DMS153 (cell line): Measurements from ENCODE around the gene PTPRT.

Source experiments
- DNase-seq: peaks from one replicate; lab custom pipeline; 2025; lab: John Stamatoyannopoulos, UW

The PTPRT gene

DNA sequence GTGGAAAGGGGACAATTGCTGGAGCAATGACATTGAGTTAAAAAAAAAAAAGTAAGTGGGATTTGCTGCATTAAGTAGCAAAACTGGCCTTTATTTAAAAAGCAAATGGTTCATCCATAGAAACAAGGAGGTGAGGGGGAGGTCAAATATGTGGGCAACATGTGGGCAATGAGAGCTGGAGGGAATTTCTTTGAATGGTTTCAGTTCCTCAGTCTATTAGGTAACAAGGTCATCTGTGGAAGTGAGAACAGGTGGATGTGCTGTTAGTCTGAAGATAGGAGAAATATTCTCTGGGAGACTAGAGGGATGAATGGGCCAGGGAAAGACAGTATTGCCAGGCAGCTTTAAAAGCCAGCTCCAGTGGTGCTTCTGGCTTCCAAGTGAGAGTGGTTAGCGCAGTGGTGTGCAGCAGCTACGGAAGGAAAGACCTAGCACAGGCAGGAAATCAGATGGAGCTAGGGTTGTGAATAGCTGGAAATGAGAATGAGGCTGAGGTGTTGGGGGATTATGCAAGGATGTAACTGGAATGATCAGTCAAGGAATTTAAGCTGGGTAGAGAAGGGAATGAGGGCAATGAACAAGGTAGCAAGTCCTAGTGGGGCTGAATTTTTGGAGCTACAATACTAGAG is 727.6 kb downstream of the PTPRT start:
- DNase-seq, result no peak

- no peak for DNase-seq
Measured at GRCh38 chr20:42461291-42461690, 728.4 kb downstream of the PTPRT start.

DNA sequence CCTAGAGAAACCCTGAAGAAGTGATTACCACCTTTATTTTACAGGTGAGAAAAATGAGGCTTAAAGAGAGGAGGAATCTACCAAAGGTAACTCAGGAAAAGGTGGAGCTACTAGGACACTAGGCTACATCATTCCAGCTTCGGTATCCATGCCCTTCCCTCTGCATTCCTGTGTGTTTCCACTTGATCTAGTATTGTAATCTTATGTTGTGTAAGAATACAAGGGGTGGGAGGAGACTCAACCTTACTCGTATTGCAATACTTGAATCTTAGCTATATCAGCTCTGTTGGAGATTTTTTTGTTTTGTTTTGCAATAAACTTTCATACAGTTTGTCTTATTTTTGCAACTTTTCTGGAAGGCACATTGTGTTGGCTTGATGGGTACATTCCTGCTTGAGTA is 742.4 kb downstream of the PTPRT start:
- DNase-seq, result no peak

- no peak for DNase-seq
Measured at GRCh38 chr20:42444799-42445198, 744.9 kb downstream of the PTPRT start.

GRCh38 chr20:42443200-42443599 is 746.5 kb downstream of the PTPRT start:
- no peak for DNase-seq

- DNase-seq, result no peak
Measured at GRCh38 chr20:42442716-42443115, 747.0 kb downstream of the PTPRT start.

GRCh38 chr20:42441864-42442331 is 747.8 kb downstream of the PTPRT start:
- no peak for DNase-seq

DNA sequence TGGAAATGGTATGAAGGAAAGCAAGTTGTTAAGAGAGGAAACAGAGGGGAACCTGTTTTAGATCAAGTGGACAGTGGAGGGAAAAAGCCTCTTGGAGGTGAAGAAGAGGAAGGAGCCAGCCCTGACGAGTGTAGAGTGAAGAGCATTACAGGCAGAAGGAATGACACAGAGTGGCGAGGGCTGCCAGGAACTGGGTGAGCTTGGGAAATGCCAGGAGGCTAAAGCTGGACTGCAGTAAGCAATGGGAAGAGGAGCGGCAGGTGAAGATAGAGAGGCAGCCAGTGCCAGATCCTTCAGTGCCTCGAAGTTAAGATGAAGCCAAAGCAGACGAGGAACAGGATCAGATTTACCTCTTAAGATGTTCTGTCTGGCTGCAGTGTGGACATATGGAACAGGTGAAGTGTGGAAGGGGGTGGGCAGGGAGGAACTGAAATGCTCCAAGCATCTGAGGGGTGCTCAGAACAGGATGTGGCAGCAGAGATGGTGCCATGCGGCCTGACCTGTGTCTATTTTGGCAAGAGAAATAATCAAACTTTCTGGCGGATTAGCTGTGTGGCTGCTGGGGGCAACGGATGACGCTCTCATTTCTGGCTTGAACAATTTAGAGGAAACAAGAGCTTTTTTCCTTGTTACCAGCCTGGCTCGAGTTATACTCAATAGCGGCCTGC is 748.4 kb downstream of the PTPRT start:
- no peak for DNase-seq

GRCh38 chr20:42435230-42435629 is 754.5 kb downstream of the PTPRT start:
- DNase-seq, result no peak

DNA sequence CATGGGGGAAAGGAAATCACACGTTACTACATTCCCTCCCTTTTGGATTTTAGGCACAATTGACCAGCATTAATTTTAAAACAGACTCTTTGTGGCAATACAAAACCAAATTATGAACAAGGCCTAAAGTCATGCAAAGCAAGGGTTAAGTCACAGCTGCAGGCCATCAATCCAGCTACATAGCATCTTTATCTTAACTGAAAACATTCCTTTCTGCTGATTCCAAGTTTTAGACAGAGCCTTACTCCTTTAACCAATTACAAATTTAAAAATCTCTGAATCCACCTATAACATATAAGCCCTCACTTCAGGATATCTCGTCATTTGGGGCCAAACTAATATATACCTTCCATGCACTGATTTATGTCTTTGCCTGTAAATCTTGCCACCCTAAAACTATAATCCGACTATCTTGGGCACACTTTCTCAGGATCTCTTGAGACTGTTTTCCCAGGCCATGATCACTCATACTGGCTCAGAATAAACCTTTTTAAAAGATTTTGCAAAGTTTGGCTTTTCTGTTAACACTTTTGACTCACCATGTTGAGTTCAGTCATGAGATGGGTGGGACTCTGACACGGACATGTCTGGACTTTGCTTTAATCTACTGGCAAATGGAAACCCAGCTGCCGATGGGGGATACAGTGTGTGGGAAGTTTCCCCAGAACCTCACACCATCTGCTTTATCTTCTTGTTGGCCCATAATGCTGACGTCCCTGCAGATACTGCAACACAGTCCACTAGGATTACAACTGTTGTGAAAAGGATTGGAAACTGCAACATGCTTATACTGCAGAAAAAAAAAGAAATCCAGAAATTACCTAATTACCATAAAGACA is 757.0 kb downstream of the PTPRT start:
- DNase-seq, result no peak

GRCh38 chr20:42430598-42430997 is 759.1 kb downstream of the PTPRT start:
- no peak for DNase-seq

- DNase-seq, result no peak
Measured at GRCh38 chr20:42429761-42430458, 759.8 kb downstream of the PTPRT start.

GRCh38 chr20:42419814-42420532 is 769.7 kb downstream of the PTPRT start:
- DNase-seq, result no peak

DNA sequence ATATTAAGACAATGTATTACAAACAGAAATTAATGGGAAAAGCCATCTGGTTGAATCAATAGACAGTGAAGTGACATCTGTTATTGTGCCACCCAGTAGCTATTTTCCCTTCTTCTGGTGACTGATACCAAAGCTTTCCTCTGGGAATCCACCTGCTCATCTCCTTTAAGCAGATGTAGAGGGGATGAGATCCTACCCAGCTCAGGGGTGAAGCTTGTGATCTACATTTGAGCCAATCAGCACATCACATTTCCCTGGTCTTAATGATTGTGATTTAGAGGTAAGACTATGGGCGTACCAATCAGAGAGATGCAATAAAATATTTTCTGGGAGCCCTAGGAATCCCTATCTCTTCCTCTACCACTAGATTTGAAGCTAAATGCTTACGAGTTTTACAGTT is 782.9 kb downstream of the PTPRT start:
- DNase-seq, result no peak

DNA sequence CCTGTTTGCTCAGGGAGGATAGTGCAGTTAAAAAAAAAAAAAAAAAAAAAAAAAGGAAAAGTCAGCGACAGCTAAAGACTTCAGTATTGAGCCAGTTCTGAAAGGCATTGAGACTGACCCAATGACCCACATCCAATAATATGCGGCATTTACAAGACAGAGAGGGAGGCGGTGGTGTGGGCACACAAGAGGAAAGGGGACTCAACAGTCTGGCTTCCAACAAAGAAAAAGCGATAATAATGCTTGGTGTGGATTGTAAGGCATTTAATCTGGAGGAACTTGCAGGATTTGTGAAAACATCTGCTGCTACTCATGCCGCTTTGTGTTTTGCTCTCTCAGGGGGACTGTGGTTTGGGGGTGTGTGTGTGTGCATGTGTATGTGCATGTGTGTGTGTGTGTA is 787.3 kb downstream of the PTPRT start:
- no peak for DNase-seq

DNA sequence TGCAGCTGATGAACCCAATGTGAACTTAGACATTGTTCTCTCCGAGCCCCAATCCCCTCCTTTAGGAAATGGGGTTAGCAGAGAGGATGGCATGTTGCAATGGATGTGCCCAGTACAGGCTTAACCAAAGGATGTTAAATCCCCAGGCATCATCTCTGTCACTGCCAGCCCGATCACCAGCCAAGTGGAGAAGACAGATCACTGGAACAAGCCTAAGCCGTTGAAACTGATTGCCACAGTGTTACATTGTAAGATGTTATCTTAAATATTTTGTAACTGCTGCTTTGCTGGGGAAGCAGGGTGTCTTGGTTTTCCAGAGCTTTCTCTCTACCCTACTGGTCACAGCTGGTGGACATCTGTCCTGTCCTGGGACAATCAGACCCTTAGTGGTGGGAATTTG is 788.1 kb downstream of the PTPRT start:
- no peak for DNase-seq

- no peak for DNase-seq
Measured at GRCh38 chr20:42399802-42400201, 789.9 kb downstream of the PTPRT start.

DNA sequence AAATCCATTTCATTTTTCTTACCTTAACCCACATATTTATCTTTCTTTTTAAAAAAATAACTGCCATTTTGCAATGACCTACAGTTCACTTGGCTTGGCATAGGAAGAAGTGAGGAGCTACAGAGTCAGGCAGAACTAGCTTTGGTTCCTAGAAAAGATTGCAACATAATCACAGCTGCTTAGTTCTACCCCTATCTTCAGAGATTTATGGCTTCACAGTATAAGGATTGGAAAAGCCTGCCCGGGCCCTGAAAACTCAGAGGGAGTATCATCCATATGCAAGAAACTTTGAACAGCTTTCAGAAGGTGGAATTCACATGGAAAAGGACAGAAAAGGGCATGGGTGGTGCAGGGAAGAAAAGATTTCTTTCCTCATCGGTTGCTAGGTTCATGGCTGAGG is 797.3 kb downstream of the PTPRT start:
- DNase-seq, result no peak

DNA sequence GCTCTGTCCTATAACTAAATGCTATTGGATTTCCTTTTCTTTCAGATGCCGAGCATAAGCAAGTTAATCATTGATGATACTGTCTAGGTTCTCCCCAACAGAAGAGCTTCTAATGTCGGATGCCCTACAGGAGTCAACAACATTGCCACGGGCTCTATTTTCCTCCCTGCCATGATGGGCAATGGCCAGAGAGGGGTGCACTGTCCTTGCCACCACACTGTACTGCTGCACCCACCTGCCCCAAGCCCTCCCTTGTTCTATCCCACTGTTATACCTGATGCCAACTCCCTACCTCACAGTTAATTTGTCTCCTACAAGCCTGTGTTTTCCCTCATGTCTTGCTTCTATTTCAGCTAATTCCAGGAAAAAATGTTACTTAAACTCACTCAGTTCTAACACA is 797.9 kb downstream of the PTPRT start:
- no peak for DNase-seq

DNA sequence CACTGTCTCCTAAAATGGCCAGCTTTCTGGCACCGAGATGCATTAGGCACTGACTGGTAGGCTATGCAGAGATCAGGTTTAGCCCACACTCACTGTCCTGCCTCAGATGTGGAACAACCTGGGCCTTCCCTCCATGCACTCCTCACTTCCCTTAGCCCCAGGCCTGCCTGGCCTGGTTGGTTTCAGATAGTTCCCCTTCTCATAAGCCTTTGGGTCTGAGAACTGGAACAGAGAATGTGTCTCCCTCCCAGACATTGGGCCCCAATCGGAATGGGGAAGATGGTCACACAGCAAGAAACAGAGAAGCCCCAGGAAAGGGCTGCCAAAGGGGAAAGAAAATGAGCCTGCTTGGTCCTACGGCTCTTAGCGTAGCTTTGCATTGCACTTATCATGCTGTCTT is 809.4 kb downstream of the PTPRT start:
- no peak for DNase-seq

GRCh38 chr20:42379385-42379784 is 810.3 kb downstream of the PTPRT start:
- DNase-seq, result no peak

- no peak for DNase-seq
Measured at GRCh38 chr20:42378826-42379225, 810.9 kb downstream of the PTPRT start.
